HT1080 (cell line): ENCODE measurements around the gene ARHGAP33. TPM values are rescaled to one million over a fixed set of nuclear protein-coding genes. Genes with fewer than 3 reads are reported as not detected.

Experiments
- DNase-seq: peaks from one replicate; pipeline ENCODE4 v3.0.0-alpha.2; 2015; ENCODE audit warnings: low read depth
- total RNA-seq: library from RNA; depleted of rRNA; stranded (reverse); fragments of >200 nt; shearing (Covaris generic); gene quantifications from 2 replicates; pipeline ENCODE4 v1.2.3, GENCODE V29; 2014

Gene ARHGAP33
- total RNA-seq, 1 experiment from 2014 or later: 1.3 TPM

DNA sequence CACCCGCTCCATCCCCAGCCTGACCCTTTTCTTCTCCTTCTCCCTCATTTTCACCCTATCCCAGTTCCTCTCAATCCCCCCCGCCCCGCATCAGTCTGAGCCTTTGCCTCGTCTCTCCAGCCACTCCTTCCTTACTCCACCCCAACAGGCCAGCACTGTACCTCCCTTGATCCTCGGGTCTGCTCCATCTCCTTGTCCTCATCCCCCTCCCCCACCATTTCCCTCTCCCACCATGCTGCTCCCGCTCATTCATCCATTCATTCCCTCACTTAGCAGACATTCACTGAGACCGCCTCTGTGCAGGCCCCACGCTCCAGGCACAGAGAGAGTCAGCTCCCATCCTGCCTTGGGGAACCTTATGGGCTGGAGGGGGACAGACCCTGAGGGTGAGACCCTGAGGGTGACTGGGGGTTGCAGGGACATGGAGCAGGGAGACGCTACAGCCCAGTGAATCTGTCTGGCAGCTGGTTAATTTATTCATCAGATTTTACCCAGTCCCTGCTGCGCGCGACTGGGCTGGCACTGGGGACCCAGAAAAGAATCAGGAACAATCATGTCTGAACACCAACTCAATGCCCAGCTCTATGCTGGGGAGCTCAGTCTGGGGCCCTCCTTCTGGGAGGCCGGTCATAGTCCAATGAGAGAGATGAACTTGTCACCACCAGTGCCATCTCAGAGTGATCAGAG, 881 bp downstream of the ARHGAP33 start:
- no peak for DNase-seq

DNA sequence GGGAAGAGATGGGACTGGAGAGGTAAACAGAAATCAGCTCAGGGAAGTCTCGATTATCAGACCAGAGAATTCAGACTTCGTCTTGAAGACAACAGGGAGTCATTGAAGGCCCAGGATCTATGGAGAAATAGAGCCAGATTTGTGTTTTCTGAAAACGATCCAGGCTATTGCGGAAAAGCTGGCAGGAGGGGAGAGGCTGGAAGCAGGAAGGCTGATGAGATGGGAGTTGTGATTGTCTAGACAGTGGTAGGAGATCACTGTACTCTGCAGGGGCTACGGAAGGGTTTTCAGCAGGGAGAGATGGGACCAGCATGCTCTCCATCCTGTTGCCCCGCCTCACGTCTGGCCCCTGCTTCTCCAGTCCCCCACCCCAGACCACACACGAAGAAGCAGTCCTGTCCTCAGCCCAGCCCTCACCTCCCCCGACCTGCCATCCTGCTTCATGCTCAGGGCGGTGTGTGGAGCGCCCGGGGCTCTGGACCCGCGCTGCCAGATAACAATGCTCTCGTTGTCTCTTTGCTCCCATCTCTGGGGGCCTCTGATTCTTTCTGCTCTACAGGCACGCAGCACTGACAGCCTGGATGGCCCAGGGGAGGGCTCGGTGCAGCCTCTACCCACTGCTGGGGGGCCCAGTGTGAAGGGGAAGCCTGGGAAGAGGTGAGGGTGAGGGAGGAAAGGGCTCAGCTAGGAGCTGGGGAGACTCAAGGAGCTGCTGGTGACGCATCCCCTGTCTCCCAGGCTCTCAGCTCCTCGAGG, 1.9 kb downstream of the ARHGAP33 start:
- no peak for DNase-seq

DNA sequence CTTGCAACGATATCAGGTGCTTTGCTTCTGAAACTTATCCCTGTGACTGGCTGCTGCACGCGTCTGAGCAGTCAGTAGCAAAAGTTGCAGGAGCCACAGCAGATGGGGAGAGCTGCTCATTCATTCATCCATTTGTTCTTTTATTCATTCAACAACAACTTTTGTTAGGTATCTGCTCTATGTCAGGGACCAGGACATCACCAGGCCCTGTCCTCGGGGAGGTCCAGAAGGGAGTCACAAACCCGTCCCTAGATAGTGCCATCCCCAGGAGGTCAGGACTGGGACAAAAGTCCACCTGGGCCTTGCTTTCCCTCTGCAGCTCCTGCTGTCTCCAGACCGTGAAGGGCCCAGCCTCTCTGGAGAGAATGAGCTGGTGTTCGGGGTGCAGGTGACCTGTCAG, 2.6 kb downstream of the ARHGAP33 start:
- no peak for DNase-seq

DNA sequence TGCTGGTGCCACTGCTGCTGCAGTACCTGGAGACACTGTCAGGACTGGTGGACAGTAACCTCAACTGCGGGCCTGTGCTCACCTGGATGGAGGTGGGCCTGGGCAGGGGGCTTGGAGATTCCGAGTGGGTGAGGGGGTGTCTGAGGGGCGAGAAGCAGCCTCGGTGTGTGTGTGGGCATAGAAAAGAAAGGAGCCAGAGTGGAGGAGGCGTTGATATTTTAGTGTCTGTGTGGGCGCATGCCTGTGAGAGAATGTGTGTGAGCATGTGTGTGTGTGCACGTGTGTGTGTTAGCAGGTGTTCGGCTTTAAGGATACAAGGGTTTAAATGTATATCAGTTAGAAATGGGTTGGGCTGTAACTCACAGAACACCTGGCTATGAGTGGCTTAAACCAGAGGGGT, 3.7 kb downstream of the ARHGAP33 start:
- DNase-seq: no peak

DNA sequence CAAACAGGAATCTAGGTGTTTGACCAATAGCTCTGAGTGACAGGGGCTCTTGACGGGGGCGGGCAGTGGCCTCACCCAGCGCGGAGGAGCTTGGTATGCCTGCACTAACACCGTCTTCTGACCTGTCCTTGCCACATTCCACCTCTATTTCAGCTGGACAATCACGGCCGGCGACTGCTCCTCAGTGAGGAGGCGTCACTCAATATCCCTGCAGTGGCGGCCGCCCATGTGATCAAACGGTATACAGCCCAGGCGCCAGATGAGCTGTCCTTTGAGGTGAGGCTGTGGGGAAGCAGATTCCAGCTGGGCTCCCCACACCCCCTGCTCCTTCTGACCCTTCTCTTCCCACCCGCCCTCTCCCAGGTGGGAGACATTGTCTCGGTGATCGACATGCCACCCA, 4.7 kb downstream of the ARHGAP33 start:
- DNase-seq: no peak

DNA sequence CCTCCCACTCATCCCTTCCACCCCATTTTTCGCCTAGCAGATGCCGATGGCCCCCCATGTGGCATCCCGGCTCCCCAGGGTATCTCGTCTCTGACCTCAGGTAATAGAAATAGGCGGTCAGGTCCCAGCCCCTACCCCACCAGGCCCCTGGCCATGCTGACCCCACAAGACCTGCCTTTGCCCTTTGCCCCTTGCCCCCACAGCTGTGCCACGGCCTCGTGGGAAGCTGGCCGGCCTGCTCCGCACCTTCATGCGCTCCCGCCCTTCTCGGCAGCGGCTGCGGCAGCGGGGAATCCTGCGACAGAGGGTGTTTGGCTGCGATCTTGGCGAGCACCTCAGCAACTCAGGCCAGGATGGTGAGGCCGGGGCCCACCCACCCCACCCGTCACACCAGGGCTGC, 5.4 kb downstream of the ARHGAP33 start:
- DNase-seq: no peak

DNA sequence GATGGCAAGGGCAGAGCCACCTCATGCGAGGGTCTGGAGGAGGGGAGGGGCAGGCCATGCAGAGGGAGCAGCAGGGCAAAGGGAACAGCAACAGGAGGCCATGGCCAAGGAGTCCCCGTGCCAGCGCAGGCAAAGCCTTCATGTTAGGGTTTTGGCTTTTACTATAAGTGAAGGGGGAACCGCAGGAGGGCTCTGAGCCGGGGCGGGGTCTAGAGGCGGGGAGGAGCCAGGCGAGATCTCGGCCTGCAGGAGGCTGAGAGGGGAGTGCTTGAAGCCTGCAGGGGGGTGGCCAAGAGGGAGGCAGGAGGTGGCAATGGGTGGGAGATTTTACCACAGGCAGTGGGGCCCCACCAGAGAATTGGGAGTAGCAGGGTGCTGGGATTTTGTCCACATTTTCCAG, 6.3 kb downstream of the ARHGAP33 start:
- DNase-seq: no peak

DNA sequence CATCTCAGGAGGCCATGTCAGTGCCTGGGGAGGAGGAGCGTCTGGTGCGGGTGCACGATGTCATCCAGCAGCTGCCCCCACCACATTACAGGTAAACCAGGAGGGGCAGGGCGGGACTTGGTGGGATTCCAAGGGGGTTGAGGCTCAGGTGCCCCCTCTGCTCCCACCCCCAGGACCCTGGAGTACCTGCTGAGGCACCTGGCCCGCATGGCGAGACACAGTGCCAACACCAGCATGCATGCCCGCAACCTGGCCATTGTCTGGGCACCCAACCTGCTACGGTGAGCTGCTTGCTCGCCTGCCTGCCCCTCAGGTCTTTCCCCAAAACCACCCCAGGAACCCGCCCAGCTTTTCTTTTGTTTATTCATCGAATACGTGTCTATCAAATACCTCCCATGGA, 7.2 kb downstream of the ARHGAP33 start:
- no peak for DNase-seq

DNA sequence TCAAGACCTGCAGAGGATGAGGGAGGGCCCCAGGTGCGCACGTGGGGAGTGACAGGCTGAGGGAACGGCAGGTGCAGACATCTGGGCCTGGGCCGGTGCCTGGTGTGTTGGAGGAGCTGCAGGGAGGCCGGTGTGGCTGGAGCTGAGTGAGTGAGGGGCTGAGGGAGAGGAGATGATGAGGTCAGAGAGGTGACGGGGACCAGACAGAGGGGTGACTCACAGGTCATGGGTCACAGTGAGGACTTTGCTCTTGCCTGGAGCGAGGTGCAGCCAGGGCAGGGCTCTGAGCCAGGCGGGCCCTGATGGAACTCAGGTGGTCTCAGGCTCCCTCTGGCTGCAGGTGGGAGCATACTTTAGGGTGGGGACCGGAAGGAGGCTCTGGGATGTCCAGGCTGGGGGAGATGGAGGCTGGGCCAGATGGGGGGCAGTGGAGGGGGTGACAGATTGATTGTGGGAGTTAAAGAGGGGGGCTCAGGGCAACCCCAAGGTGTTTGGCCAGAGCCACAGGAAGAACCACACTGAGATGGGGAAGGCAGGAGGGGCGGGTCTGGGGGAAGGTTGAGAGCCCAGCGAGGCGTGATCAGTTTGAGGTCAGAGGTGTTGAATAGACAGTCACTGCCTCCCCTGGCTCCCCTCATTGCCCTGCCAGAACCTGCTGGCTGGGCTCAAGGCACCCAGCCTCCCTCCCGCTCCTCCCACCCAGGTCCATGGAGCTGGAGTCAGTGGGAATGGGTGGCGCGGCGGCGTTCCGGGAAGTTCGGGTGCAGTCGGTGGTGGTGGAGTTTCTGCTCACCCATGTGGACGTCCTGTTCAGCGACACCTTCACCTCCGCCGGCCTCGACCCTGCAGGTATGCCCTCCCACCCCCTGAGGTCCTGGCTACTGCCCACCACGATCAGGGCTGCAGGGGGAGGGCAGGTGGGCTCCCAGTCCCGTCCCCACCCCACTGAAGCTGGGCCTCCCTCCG, 8.4 kb downstream of the ARHGAP33 start:
- no peak for DNase-seq

DNA sequence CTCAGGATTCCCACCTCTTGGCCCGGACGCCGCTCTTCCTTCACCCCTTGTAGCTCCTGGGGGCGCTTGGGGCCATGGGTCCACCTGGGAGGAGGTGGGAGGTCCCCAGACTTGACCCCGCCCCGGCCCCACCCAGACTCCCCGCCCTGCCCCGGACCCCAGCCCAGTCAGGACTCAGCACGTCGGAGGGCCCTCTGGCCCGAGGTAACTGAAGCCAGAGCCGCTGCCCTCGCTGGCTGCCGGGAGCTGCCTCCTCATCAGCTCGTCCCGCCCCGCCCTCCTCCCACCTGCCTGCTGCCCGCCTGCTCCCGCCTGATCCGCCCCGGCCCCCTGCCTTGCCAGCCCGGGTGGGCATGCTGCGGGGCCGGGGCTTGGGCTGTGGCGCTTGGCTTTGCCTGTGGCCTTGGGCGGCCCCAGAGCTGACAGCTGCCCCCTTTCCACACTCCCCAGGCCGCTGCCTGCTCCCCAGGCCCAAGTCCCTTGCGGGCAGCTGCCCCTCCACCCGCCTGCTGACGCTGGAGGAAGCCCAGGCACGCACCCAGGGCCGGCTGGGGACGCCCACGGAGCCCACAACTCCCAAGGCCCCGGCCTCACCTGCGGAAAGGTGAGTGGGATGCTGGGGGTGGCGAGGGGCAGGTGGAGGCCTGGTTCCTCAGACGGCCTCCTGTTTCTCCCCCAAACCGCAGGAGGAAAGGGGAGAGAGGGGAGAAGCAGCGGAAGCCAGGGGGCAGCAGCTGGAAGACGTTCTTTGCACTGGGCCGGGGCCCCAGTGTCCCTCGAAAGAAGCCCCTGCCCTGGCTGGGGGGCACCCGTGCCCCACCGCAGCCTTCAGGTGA, 9.4 kb downstream of the ARHGAP33 start:
- DNase-seq: no peak

DNA sequence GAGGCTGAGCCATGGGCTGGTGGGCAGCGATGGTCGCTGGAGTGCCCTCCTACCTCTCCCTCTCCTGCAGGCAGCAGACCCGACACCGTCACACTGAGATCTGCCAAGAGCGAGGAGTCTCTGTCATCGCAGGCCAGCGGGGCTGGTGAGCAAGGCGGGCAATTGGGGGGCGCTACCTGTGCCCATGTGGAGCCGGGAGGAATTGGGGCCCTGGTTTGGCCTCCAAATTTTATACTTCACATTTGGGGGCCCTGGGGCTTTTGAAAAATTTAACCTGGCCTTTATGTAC, 9.9 kb downstream of the ARHGAP33 start:
- no peak for DNase-seq

DNA sequence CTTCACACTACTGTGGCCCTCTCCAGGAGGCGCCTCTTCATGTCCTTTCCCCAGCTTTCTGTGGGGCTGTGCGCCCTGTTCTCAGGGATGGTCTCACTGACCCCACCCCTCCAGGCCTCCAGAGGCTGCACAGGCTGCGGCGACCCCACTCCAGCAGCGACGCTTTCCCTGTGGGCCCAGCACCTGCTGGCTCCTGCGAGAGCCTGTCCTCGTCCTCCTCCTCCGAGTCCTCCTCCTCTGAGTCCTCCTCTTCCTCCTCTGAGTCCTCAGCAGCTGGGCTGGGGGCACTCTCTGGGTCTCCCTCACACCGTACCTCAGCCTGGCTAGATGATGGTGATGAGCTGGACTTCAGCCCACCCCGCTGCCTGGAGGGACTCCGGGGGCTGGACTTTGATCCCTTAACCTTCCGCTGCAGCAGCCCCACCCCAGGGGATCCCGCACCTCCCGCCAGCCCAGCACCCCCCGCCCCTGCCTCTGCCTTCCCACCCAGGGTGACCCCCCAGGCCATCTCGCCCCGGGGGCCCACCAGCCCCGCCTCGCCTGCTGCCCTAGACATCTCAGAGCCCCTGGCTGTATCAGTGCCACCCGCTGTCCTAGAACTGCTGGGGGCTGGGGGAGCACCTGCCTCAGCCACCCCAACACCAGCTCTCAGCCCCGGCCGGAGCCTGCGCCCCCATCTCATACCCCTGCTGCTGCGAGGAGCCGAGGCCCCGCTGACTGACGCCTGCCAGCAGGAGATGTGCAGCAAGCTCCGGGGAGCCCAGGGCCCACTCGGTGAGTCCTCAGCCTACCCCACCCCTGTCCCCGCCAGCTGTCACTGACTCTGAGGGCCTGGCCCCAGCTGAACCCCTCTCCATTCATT, 11.2 kb downstream of the ARHGAP33 start:
- DNase-seq: no peak

DNA sequence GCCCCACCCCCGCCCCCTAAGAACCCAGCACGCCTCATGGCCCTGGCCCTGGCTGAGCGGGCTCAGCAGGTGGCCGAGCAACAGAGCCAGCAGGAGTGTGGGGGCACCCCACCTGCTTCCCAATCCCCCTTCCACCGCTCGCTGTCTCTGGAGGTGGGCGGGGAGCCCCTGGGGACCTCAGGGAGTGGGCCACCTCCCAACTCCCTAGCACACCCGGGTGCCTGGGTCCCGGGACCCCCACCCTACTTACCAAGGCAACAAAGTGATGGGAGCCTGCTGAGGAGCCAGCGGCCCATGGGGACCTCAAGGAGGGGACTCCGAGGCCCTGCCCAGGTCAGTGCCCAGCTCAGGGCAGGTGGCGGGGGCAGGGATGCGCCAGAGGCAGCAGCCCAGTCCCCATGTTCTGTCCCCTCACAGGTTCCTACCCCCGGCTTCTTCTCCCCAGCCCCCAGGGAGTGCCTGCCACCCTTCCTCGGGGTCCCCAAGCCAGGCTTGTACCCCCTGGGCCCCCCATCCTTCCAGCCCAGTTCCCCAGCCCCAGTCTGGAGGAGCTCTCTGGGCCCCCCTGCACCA, 11.9 kb downstream of the ARHGAP33 start:
- no peak for DNase-seq

DNA sequence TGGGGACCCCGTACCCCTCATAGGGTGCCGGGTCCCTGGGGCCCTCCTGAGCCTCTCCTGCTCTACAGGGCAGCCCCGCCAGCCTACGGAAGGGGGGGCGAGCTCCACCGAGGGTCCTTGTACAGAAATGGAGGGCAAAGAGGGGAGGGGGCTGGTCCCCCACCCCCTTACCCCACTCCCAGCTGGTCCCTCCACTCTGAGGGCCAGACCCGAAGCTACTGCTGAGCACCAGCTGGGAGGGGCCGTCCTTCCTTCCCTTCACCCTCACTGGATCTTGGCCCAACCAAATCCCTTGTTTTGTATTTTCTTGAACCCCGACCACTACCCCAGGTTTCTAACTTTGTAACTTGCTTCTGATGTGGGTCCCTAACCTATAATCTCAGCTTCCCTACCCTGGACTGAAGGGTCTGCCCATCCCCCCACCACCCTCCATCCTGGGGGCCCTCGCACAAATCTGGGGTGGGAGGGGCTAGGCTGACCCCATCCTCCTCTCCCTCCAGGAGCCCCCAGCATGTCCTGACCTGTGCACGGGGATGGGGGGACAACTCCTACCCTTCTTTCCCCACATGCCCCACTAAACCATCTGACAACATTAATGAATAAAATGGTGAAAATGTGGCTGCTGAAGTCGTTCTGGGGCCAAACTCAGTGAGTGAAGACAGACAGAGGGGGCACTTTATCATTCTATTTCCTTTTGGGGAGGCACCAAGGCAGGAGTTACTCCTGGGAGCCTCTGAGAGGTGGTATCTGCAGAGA, 13.0 kb downstream of the ARHGAP33 start:
- DNase-seq: no peak

DNA sequence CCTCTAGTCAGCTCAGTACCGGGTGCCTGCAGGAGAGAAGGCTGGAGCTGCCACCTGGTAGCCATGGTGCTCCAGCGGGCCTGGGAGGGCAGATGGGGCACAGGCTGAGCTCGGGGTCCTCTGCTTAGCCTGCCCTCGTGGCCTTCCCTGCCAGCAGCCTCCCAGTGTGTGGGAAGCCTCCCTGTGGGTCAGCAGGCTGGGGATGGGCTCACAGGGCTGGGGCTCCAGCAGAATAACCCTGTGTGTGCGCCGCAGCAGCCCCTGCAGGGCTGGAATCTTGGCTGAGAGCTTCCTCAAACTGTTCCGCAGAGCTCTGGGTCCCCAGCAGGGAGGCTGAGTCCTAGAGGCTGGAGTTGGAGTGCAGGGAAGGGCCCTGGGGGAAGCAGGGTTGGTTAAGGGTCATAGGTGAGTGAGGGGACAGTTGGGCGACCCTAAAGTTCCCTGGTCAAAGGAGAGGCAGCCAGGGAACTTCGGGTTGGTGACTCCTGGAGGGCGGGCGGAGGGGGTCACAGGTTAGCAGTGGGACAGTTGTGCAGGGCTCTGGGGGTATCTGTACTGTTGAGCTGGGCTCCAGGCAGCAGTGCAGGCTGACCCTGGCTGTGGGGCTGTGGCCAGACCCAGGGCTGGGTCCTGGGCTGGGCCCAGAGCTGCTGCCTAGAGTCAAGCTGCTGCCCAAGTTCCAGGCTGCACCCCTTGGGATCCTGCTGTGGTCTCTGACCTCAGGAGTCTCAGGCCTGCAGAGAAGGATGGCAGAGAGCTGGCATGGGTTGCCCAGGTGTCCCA, 14.0 kb downstream of the ARHGAP33 start:
- no peak for DNase-seq

DNA sequence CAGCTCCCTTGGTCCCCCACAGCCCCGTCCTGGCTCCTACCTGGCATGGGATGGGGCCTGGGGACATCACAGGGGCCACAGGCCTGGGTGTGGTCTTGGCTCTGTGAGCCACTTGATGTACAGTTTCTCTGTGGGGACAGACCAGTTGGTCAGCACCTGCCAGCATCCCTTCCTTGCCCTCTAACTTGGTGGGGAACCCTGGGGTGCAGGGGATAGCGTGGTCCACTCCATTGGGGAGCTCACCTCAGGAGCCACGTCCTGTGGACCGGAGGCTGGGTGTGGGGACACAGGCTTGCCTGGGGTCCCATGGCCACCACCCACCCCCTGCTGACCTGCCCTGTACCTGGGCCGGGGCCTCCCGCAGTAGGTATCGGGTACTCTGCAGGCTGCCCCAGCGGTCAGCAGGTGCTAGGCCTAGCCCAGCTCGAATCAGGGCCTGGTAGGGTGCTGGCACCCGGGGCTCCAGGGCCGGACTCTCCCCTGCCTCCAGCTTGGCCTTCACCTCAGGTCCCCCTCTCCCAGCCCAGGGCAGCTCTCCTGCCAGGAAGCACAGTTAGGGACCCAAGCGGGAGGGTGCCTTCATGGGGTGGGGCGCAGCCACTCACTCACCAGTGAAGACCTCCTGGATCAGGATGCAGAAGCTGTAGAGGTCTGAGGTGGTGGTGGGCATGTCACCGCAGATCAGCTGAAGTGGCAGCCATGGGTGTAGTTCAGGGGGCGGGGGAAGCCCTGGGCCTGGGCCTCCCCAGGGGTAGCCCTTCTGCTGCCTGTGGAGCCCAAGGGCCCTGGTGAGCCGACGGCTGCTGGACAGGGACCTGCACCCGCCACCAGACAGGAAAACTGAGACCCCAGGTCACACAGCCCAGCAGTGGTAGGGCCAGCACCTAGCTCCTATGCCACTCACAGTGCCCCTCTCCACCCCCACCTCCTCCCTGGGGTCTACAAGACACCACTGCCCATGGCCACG, 14.9 kb downstream of the ARHGAP33 start:
- DNase-seq: no peak
